C4-2B (cell line): ENCODE results near the gene PTPRU.
"Not testable (repeated sequence)": the region's sequence is repeated elsewhere in the genome, so short reads cannot be mapped to it uniquely, and the experiment has no call there.

Experiments
- H3K27ac ChIP-seq: fragments of 450-650 bp; 2 replicates; pipeline ENCODE4 v1.5.1; 2017
- CTCF ChIP-seq: fragments of 450-650 bp; conservative IDR thresholded peaks from 2 replicates; pipeline ENCODE4 v1.5.1; 2017; ENCODE audit warnings: mild to moderate bottlenecking
- ZFX ChIP-seq: fragments of 450-650 bp; IDR thresholded peaks from 2 replicates; pipeline ENCODE4 v1.6.1; 2017

Gene PTPRU

GRCh38 chr1:29312469-29313461 lies 76.4 kb downstream of the PTPRU start:
- TF ChIP-seq ZFX: no peak
- TF ChIP-seq CTCF: no peak
- no peak overlapping the region for H3K27ac ChIP-seq

GRCh38 chr1:29314685-29315084 lies 78.4 kb downstream of the PTPRU start:
- H3K27ac ChIP-seq: not testable (repeated sequence)

GRCh38 chr1:29315262-29315661 lies 78.9 kb downstream of the PTPRU start:
- no peak overlapping the region for H3K27ac ChIP-seq
- no peak for TF ChIP-seq CTCF
- TF ChIP-seq ZFX: no peak

- TF ChIP-seq ZFX (no peak), CTCF (no peak)
- no peak overlapping the region for H3K27ac ChIP-seq
Observed at GRCh38 chr1:29315876-29316275, 79.6 kb downstream of the PTPRU start.

- H3K27ac ChIP-seq: no peak overlapping the region
- TF ChIP-seq CTCF (no peak), ZFX (no peak)
Observed at GRCh38 chr1:29317063-29317915, 81.0 kb downstream of the PTPRU start.

- no peak for TF ChIP-seq ZFX
- TF ChIP-seq CTCF: no peak
- H3K27ac ChIP-seq: no peak overlapping the region
Observed at GRCh38 chr1:29317916-29318530, 81.7 kb downstream of the PTPRU start.

- TF ChIP-seq ZFX: no peak
- H3K27ac ChIP-seq: no peak overlapping the region
Observed at GRCh38 chr1:29318724-29319123, 82.4 kb downstream of the PTPRU start.
